ENCODE results near the gene TMEM131L.
A peak's percentile ranks its signal among the peaks of the same experiment; 100 is the strongest.

TMEM131L gene

DNA sequence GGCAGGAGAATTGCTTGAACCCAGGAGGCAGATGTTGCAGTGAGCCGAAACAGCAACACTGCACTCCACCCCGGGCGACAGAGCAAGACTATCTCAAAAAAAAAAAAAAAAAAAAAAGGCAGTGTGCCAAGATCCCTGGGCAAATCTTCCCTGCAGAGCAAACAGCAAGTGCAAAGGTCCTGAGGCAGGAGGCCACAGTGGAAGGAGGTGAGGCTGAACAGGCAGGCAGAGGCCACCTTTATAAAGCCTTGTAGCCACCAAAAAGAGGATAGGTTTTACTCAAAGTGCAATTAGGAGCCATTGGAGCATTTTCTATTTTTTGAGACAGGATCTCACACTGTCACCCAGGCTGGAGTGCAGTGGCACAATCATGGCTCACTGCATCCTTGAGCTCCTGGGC is 172.8 kb downstream of the TMEM131L start:
- no peak for TF ChIP-seq ZBTB7A (IDR thresholded peaks at IDR 0.05; ENCODE audit: low read depth)

DNA sequence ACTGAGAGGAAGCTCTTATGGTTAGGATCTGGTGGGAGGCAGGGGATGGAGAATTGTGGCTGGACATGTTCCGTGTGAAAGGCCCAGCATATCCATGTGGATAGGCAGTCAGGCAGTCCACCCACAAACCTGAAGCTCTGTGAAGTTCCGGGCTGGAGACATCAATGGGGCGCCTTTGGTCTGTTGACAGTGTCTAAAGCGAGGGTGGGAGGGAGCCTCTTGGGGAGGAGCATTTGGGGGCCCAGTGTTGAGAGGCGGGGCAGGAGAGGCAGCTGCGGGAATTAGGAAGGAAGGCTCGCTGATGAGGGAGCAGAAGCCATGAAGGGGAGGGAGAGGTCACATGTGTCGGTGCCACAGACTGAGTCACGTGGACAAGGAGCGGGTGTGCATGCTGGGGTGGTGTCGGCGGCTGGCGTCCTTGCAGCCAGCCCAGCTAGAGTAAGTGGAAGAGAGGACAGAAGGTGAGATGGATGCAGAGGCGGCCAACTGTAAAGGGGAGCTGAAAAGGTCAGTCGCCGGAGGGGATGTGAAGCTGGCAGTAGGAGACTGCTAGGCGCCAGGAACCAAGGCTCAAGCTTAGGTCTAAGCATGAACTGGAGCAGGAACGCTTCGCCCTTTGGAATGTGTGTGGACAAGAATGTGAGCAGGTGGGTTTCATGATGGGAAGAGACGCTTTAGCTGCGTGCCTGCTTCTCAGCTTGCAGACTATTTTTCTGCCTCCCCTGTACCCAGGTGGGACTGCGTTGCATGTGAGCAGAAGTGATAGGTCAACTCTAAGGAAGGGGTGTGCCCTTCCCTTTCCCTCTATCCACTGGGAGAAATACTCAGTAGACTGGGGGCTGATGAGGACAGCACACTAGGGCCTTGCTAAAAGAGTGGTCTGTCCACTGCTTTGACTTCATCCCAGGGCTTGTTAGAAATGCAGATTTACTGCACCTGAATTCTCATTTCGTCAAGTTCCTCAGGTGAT is 174.0 kb downstream of the TMEM131L start:
- TF ChIP-seq CEBPB (IDR thresholded peaks at IDR 0.05) (no peak), RAD21 (IDR thresholded peaks at IDR 0.05; ENCODE audit: low read depth) (no peak), CREB1 (IDR thresholded peaks at IDR 0.05; ENCODE audit: low read depth) (no peak), YY1 (IDR thresholded peaks at IDR 0.05; ENCODE audit: low read depth) (no peak), TAF1 (IDR thresholded peaks at IDR 0.05; ENCODE audit: low read depth) (no peak), EGR1 (IDR thresholded peaks at IDR 0.05) (no peak), FOXM1 (IDR thresholded peaks at IDR 0.05; ENCODE audit: borderline replicate concordance, low read depth) (no peak), TCF12 (IDR thresholded peaks at IDR 0.05; ENCODE audit: low read depth) (no peak), TEAD4 (IDR thresholded peaks at IDR 0.05) (no peak), EP300 (IDR thresholded peaks at IDR 0.05; ENCODE audit: borderline replicate concordance) (no peak), NFIC (IDR thresholded peaks at IDR 0.05) (no peak), ZBTB7A (IDR thresholded peaks at IDR 0.05; ENCODE audit: low read depth) (no peak)
- TF ChIP-seq, protein P1, sequence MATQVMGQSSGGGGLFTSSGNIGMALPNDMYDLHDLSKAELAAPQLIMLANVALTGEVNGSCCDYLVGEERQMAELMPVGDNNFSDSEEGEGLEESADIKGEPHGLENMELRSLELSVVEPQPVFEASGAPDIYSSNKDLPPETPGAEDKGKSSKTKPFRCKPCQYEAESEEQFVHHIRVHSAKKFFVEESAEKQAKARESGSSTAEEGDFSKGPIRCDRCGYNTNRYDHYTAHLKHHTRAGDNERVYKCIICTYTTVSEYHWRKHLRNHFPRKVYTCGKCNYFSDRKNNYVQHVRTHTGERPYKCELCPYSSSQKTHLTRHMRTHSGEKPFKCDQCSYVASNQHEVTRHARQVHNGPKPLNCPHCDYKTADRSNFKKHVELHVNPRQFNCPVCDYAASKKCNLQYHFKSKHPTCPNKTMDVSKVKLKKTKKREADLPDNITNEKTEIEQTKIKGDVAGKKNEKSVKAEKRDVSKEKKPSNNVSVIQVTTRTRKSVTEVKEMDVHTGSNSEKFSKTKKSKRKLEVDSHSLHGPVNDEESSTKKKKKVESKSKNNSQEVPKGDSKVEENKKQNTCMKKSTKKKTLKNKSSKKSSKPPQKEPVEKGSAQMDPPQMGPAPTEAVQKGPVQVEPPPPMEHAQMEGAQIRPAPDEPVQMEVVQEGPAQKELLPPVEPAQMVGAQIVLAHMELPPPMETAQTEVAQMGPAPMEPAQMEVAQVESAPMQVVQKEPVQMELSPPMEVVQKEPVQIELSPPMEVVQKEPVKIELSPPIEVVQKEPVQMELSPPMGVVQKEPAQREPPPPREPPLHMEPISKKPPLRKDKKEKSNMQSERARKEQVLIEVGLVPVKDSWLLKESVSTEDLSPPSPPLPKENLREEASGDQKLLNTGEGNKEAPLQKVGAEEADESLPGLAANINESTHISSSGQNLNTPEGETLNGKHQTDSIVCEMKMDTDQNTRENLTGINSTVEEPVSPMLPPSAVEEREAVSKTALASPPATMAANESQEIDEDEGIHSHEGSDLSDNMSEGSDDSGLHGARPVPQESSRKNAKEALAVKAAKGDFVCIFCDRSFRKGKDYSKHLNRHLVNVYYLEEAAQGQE (IDR thresholded peaks at IDR 0.05; ENCODE audit: low read depth), result no peak
- TF ChIP-seq, protein P2, sequence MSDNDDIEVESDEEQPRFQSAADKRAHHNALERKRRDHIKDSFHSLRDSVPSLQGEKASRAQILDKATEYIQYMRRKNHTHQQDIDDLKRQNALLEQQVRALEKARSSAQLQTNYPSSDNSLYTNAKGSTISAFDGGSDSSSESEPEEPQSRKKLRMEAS (IDR thresholded peaks at IDR 0.05), result no peak
- TF ChIP-seq, protein P3, sequence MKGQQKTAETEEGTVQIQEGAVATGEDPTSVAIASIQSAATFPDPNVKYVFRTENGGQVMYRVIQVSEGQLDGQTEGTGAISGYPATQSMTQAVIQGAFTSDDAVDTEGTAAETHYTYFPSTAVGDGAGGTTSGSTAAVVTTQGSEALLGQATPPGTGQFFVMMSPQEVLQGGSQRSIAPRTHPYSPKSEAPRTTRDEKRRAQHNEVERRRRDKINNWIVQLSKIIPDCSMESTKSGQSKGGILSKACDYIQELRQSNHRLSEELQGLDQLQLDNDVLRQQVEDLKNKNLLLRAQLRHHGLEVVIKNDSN (IDR thresholded peaks at IDR 0.05), result no peak

DNA sequence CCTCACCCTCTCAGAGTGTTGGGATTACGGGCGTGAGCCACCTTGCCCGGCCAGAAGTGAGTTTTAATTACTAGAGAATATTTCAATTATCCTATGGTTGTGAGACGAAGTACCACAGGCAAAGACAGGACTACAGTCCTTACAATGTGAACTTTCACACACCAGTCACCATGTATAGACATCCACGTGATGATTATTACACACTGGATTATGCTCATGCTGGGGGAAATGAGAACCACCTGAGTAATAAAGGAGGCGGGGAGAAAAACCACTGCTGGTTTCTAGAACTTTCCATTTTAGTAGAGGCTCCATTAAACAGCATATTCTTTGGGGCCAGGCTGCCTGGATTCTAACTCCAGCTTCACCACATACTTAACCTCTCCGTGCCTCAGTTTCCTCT is 175.4 kb downstream of the TMEM131L start:
- TF ChIP-seq NFIC (IDR thresholded peaks at IDR 0.05) (no peak), ZBTB7A (IDR thresholded peaks at IDR 0.05; ENCODE audit: low read depth) (no peak), CREB1 (IDR thresholded peaks at IDR 0.05; ENCODE audit: low read depth) (no peak)
- TF ChIP-seq, protein P3 (IDR thresholded peaks at IDR 0.05), result no peak

DNA sequence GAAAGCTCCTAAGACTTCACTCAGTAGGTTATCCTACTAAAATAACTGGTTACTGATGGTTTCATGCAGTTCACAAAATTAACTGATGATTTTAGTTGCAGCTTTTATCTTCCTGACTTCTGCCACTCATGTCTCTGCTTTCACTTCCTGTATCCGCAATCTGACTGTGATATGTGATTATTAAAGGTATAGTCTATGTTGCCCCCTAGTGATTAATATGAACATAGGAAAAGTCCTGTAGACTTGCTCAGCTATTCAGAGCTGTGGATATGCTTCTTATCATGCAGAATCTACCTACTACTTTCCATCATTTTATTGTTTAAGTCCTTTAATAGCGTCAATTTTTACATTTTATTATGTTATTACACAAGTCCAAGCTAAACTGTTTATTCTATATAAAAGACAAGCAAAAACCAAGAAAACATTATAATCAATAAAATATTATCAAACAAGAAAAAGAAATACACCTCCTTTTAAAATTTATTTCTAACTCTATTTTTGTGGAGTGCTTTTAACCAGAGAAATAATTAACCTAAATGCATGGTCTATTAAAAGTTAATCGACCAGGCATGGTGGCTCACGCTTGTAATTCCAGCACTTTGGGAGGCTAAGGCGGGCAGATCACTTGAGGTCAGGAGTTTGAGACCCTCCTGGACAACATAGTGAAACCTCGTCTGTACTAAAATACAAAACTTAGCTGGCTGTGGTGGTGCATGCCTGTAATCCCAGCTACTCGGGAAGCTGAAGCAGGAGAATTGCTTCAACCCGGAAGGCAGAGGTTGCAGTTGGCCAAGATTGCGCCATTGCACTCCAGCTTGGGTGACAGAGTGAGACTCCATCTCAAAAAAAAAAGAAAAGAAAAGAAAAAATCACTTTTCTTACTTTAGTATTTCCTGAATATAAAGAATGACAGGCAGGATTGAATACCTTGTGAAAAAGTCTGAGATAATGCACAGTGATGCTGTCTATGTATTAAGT is 177.5 kb downstream of the TMEM131L start:
- TF ChIP-seq RAD21 (IDR thresholded peaks at IDR 0.05; ENCODE audit: low read depth), result peak; percentile 75
- TF ChIP-seq, protein P1 (IDR thresholded peaks at IDR 0.05; ENCODE audit: low read depth), result no peak

DNA sequence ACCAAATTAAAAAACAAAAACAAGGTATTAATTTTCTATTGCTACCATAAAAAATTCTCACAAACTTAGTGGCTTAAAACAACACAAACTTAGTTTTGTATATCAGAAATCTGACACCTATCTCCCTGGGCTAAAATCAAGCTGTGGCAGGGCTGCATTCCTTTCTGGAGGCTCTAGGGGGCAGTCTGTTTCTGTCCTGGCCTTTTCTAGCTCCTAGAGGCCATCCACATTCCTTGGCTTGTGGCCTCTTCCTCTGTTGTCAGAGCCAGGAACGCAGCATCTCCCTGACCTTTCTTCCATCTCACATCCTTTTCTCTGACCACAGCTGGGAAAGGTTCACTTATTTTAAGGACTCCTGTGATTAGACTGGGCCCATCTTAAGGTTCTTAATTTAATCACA is 179.0 kb downstream of the TMEM131L start:
- TF ChIP-seq TEAD4 (IDR thresholded peaks at IDR 0.05) (no peak), RAD21 (IDR thresholded peaks at IDR 0.05; ENCODE audit: low read depth) (peak; percentile 46; the same call in 1 of the 2 replicates)

DNA sequence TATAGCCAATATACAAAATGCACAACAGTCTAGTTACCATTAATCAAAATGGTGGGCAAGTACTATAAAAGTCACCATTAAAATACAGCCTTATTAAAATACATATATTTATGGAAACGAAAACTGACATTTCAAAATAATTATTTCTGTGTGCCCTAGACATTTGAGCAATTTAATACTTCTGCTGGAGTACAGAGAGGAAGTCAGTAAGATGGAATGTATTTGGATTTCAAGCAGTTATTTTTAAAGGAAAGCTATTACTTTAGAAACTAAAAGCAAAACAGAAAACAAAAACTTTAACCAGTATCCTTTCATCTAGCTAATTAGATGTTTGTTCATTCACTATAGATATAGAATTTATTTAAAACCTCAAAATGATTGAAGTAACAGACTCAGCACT is 180.1 kb downstream of the TMEM131L start:
- TF ChIP-seq NFIC (IDR thresholded peaks at IDR 0.05), result no peak
- TF ChIP-seq EP300 (IDR thresholded peaks at IDR 0.05; ENCODE audit: borderline replicate concordance), result no peak
- no peak for TF ChIP-seq CEBPB (IDR thresholded peaks at IDR 0.05)

Measured in Ishikawa (cell line).